Measurements from ENCODE around the gene PRELID3B.

The PRELID3B gene

DNA sequence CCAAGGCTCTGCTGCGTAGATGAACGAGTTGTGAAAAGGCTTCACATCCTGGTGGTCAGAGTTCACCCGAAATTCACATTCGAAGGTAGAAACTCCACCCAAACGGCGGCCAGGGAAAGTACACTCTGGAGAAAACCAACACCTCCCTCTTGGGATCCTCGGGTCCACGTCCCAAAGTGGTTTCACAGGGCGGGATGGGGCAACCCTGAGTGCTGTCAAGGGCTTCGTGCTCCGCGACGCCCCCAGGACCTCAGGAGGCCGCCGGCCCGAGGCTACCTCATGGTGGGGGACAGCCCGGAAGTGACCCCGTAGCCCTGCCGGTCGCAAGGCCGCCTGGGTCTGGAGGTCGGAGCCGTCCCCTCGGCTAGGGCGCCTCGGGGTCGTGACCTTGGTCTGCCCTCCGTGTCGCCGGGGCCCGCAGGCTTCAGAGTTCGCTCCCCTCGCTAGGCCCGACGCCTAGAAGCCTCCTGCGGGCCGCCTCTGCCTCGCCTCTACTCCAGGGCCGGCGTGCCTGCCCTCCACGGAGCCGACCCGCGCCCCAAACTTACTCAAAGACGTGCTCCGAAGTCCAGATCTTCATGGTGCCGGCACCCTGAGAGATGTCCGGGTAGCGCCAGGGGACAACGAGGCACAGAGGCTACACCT lies at the start of gene PRELID3B:
TSS of gene PRELID3B (minus strand) at position 636 of the 645 bp plus-strand sequence. CDS start at position 580, 56 bp downstream.
- TF ChIP-seq, protein P1, sequence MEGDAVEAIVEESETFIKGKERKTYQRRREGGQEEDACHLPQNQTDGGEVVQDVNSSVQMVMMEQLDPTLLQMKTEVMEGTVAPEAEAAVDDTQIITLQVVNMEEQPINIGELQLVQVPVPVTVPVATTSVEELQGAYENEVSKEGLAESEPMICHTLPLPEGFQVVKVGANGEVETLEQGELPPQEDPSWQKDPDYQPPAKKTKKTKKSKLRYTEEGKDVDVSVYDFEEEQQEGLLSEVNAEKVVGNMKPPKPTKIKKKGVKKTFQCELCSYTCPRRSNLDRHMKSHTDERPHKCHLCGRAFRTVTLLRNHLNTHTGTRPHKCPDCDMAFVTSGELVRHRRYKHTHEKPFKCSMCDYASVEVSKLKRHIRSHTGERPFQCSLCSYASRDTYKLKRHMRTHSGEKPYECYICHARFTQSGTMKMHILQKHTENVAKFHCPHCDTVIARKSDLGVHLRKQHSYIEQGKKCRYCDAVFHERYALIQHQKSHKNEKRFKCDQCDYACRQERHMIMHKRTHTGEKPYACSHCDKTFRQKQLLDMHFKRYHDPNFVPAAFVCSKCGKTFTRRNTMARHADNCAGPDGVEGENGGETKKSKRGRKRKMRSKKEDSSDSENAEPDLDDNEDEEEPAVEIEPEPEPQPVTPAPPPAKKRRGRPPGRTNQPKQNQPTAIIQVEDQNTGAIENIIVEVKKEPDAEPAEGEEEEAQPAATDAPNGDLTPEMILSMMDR (IDR thresholded peaks at IDR 0.05; ENCODE audit: extremely low read depth, insufficient read depth, missing control alignments), result no peak
- peak; percentile 40 for DNase-seq (ENCODE audit: low spot score)
- in situ Hi-C loops (cut with MboI; ENCODE audit: low pct_unique_long_range_greater_than_20kb, low sequenced_read_pairs, unreplicated experiment), result no loop called here

DNA sequence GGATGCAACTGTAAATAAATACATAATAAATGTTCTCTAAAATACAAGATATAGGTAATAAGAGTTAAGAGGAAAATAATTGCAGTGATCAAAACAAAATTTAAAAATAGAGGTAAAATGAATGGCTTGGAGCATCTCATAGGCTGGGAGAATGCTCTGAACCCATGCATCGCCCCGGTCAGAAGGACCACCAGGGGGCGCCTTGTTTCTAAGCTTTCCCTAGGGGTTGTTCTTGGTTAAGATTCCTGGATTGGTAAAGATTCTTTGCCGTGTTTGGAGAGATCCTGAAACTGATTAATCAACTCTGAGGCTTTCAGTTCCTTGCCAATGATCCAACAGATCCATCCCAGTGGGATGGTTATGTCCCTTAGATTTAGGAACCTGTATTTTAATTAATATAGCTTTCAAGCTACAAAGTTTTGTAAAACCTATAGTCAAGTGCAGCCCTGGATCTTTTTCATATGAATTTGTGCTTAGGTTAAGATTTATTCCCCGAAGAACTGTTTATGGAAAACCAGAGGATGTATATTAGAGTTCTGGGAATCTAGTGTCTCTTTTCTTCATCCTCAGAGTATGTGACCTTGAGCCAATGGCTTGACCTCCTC lies 45.3 kb upstream of the PRELID3B start:
- in situ Hi-C loops (cut with MboI; ENCODE audit: low pct_unique_long_range_greater_than_20kb, low sequenced_read_pairs, unreplicated experiment), result loop anchor here (25.0 kb wide), 1 partner anchor 226 kb away; the partner anchor contains the start of genes GNAS and GNAS-AS1
- TF ChIP-seq, protein P1 (IDR thresholded peaks at IDR 0.05; ENCODE audit: extremely low read depth, insufficient read depth, missing control alignments), result peak; percentile 87

GRCh38 chr20:59086923-59087322 lies 44.3 kb upstream of the PRELID3B start:
- TF ChIP-seq, protein P1 (IDR thresholded peaks at IDR 0.05; ENCODE audit: extremely low read depth, insufficient read depth, missing control alignments), result no peak
- no peak for DNase-seq (ENCODE audit: low spot score)
- in situ Hi-C loops (cut with MboI; ENCODE audit: low pct_unique_long_range_greater_than_20kb, low sequenced_read_pairs, unreplicated experiment), result loop anchor here (25.0 kb wide), 1 partner anchor 225 kb away; the partner anchor contains the start of genes GNAS and GNAS-AS1

More for the DNA sequence above, 45.3 kb upstream of the PRELID3B start:
- DNase-seq (ENCODE audit: low spot score), result peak; percentile 54

DNA sequence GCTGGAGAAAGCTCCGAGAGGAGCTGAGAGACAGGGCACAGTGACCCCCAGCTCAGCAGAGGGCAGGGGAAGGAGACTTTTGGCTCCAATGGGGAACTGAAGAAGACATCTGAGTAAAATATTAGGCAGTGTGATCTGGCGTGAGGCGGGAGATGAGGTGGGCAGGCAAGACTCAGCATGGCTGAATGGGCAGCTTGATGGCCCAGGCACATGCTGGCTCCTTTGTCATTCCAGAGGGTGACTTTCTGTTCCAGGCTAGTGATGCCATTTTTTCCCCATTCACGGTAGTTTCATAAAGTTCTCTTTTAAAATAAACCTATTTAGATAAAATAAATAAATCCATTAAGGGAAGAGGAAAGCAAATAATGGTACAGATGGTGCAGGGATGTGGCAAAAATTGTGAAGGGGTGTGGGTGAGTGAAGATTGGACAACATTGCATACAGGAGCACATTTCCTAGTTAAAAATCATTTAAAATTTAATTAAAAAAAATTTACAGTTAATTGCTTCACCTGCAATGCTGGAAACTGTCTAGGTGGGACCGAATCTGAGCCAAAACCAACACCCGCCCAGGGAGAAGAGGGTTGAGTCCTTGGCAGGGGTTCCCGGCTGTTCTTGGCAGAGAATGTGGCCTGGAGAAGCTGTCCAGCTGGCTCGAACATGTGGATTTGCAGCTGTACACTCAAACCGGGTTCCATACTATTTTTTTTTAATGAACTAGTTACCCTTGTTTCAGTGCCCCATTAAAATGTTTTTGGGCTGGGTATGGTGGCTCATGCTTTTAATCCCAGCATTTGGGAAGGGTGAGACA lies 41.7 kb upstream of the PRELID3B start:
- in situ Hi-C loops (cut with MboI; ENCODE audit: low pct_unique_long_range_greater_than_20kb, low sequenced_read_pairs, unreplicated experiment), result loop anchor here (25.0 kb wide), 1 partner anchor 222 kb away; the partner anchor contains the start of genes GNAS and GNAS-AS1

GRCh38 chr20:59082981-59083380 lies 40.4 kb upstream of the PRELID3B start:
- in situ Hi-C loops (cut with MboI; ENCODE audit: low pct_unique_long_range_greater_than_20kb, low sequenced_read_pairs, unreplicated experiment), result loop anchor here (25.0 kb wide), 1 partner anchor 221 kb away; the partner anchor contains the start of genes GNAS and GNAS-AS1
- TF ChIP-seq, protein P1 (IDR thresholded peaks at IDR 0.05; ENCODE audit: extremely low read depth, insufficient read depth, missing control alignments), result no peak
- no peak for DNase-seq (ENCODE audit: low spot score)

More for the DNA sequence above, 41.7 kb upstream of the PRELID3B start:
- DNase-seq (ENCODE audit: low spot score), result no peak
- TF ChIP-seq, protein P1 (IDR thresholded peaks at IDR 0.05; ENCODE audit: extremely low read depth, insufficient read depth, missing control alignments), result no peak

All from GM13977 (cell line).